Prostate gland (tissue), 2 donors: ENCODE results near the gene LACRT. TPM values are rescaled to one million over a fixed set of nuclear protein-coding genes. Genes with fewer than 3 reads are reported as not detected.

Experiments
- DNase-seq: peaks from one replicate; pipeline ENCODE4 v3.0.0-alpha.2; 2019; ENCODE audit warnings: low spot score
- H3K27ac ChIP-seq, 2 donors: fragments of 200-600 bp; sonication (generic); 2 replicates each; pipeline ENCODE4 v1.5.1; 2017 to 2019
- H3K27me3 ChIP-seq: fragments of 200-600 bp; sonication (generic); replicated peaks from 2 replicates; pipeline ENCODE4 v1.5.1; 2019; ENCODE audit not compliant: insufficient read depth
- H3K36me3 ChIP-seq, 2 donors: fragments of 200-600 bp; sonication (generic); 1 replicate in 1 of 2; 2 replicates in 1 of 2; pipeline versions ENCODE4 v1.5.1 to v1.8.1; 2017 to 2019
- H3K4me1 ChIP-seq: fragments of 200-600 bp; sonication (generic); replicated peaks from 2 replicates; pipeline ENCODE4 v1.5.1; 2019
- H3K4me3 ChIP-seq, 2 donors: fragments of 200-600 bp; sonication (generic); 2 replicates each; pipeline ENCODE4 v1.5.1; 2017 to 2019
- H3K9me3 ChIP-seq: fragments of 200-600 bp; sonication (generic); 2 replicates; pipeline ENCODE4 v1.5.1; 2017
- CTCF ChIP-seq, 4 experiments: fragments of 200-600 bp in 2 of 4; fragments of 450-650 bp in 2 of 4; sonication (generic) in 2 of 4; IDR thresholded peaks; 1 replicate in 3 of 4; 2 replicates in 1 of 4; pipeline ENCODE4 v1.5.1; 2016 to 2019; ENCODE audit warnings: antibody characterized with exemption in 4 of 4, mild to moderate bottlenecking in 2 of 4, moderate library complexity in 2 of 4
- POLR2A ChIP-seq: fragments of 450-650 bp; IDR thresholded peaks from one replicate; pipeline ENCODE4 v1.6.1; 2016; ENCODE audit warnings: antibody characterized with exemption, mild to moderate bottlenecking
- POLR2AphosphoS5 ChIP-seq: sonication (generic); formaldehyde crosslinking; IDR thresholded peaks from one replicate; pipeline ENCODE4 v1.6.1; 2017; ENCODE audit warnings: antibody characterized with exemption
- WGBS: methylation state at CpG from one replicate; pipeline ENCODE4 v1.1.5; 2018; 5-methylcytosine and 5-hydroxymethylcytosine counted together
- intact Hi-C: fragments of 100-400 bp; cut with DNase I; formaldehyde crosslinking; loops from one replicate; pipeline ENCODE4 v1.14.2; 2022
- total RNA-seq, 2 donors: library from RNA; depleted of rRNA; stranded (reverse); fragments of >200 nt; gene quantifications; one replicate each; pipeline ENCODE4 v1.1.0, GENCODE V29; 2016

The LACRT gene
- total RNA-seq, 2 donors from 2014 or later: not detected

GRCh38 chr12:54604436-54604835 lies 30.3 kb downstream of the LACRT start:
- DNase-seq: no peak
- Histone ChIP-seq H3K4me1 (no peaks in the 10 kb centered on the region), H3K4me3 (no peak overlapping the region), H3K9me3 (no peaks in the 10 kb centered on the region), H3K27me3 (no peaks in the 10 kb centered on the region), H3K27ac (no peak overlapping the region), H3K36me3 (no peaks in the 10 kb centered on the region)
- intact Hi-C loops: no loop called here
- TF ChIP-seq CTCF (IDR thresholded peaks at IDR 0.05) (no peak), POLR2AphosphoS5 (no peak), POLR2A (no peak)
- 92% methylated on average over 4 of the region's 4 CpGs for WGBS

GRCh38 chr12:54603872-54604271 lies 30.8 kb downstream of the LACRT start:
- no peaks in the 10 kb centered on the region for H3K4me1 ChIP-seq
- no peak for TF ChIP-seq CTCF (IDR thresholded peaks at IDR 0.05)
- TF ChIP-seq POLR2A: no peak
- TF ChIP-seq POLR2AphosphoS5: no peak
- no peaks in the 10 kb centered on the region for H3K9me3 ChIP-seq
- 98% methylated on average over 5 of the region's 5 CpGs for WGBS
- intact Hi-C loops: no loop called here
- no peak overlapping the region for H3K4me3 ChIP-seq
- DNase-seq: no peak
- H3K27ac ChIP-seq: no peak overlapping the region
- no peaks in the 10 kb centered on the region for H3K27me3 ChIP-seq
- H3K36me3 ChIP-seq: no peaks in the 10 kb centered on the region

GRCh38 chr12:54603173-54603814 lies 31.4 kb downstream of the LACRT start:
- Histone ChIP-seq H3K4me3 (no peak overlapping the region), H3K27me3 (no peaks in the 10 kb centered on the region), H3K27ac (no peak overlapping the region), H3K36me3 (no peaks in the 10 kb centered on the region), H3K4me1 (no peaks in the 10 kb centered on the region), H3K9me3 (no peaks in the 10 kb centered on the region)
- peak in 3 of 4 experiments; percentile 50 to 62 (median 50) for TF ChIP-seq CTCF (IDR thresholded peaks at IDR 0.05)
- TF ChIP-seq POLR2AphosphoS5: no peak
- DNase-seq: peak; percentile 60
- intact Hi-C loops: no loop called here
- WGBS: 28% methylated on average over 8 of the region's 8 CpGs

DNA sequence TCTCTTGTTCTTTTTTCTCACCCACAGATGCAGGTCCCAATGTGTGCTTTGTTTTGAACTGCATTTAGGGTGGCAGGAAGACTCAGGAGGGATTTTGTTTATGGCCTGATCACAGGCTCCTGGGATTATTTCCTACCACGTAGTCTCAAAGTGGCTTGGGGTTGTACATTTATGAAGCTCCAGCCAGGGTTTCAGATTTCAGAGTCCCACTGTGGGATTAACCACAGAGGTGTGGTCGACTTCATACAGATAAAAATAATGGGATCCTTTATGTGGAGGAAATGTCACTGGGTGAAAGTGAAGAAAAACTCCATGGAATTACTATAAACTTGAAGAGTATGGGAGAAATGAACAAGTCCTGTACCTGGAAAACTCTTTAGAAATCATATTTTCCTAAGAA lies 32.0 kb downstream of the LACRT start:
- Histone ChIP-seq H3K27ac (no peak overlapping the region), H3K4me3 (no peak overlapping the region), H3K27me3 (no peaks in the 10 kb centered on the region), H3K36me3 (no peaks in the 10 kb centered on the region), H3K4me1 (no peaks in the 10 kb centered on the region), H3K9me3 (no peaks in the 10 kb centered on the region)
- WGBS: 48% methylated on average over 2 of the region's 2 CpGs
- TF ChIP-seq POLR2A (no peak), CTCF (IDR thresholded peaks at IDR 0.05) (no peak), POLR2AphosphoS5 (no peak)
- intact Hi-C loops: no loop called here
- DNase-seq: no peak

DNA sequence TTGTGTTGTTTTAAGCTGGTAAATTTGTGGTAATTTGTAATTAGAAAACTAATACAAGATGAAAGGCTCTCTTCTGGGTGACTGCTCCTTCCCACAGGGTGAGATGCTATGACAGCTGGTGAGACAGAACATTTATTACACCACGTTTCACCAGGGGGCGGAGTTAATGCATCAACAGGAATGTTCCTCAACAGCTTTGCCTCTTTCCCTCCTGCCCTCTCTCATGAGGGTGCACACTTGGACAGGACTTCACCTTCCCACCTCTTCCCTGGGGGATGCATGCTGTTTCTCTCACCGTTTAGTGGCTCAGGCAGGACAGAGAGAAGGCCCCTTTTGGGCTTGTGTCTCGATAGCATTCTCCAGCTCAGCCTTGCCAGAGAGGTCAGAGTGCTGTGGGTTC lies 32.9 kb downstream of the LACRT start:
- Histone ChIP-seq H3K4me3 (no peak overlapping the region), H3K9me3 (no peaks in the 10 kb centered on the region), H3K36me3 (no peaks in the 10 kb centered on the region), H3K27ac (no peak overlapping the region), H3K4me1 (no peaks in the 10 kb centered on the region), H3K27me3 (no peaks in the 10 kb centered on the region)
- TF ChIP-seq CTCF (IDR thresholded peaks at IDR 0.05) (no peak), POLR2AphosphoS5 (no peak), POLR2A (no peak)
- intact Hi-C loops: no loop called here
- no peak for DNase-seq
- 64% methylated on average over 4 of the region's 4 CpGs for WGBS
